Stimulated activated CD8-positive, alpha-beta memory T cell treated with anti-CD3 and anti-CD28 coated beads, Interleukin-4, amount 100 ng/mL, for 4 hours (primary cell): Measurements from ENCODE around the gene ABCC2.
"Not testable (repeated sequence)": the region's sequence is repeated elsewhere in the genome, so short reads cannot be mapped to it uniquely, and the experiment has no call there.

ENCODE experiments used
- DNase-seq, 2 donors: peaks; one replicate each; pipeline ENCODE4 v3.0.0-alpha.2; 2020; ENCODE audit warnings: low read depth in 2 of 2, low spot score in 1 of 2

ABCC2 gene

GRCh38 chr10:99851825-99852224 is 69.4 kb downstream of the ABCC2 start:
- no peak for DNase-seq

DNA sequence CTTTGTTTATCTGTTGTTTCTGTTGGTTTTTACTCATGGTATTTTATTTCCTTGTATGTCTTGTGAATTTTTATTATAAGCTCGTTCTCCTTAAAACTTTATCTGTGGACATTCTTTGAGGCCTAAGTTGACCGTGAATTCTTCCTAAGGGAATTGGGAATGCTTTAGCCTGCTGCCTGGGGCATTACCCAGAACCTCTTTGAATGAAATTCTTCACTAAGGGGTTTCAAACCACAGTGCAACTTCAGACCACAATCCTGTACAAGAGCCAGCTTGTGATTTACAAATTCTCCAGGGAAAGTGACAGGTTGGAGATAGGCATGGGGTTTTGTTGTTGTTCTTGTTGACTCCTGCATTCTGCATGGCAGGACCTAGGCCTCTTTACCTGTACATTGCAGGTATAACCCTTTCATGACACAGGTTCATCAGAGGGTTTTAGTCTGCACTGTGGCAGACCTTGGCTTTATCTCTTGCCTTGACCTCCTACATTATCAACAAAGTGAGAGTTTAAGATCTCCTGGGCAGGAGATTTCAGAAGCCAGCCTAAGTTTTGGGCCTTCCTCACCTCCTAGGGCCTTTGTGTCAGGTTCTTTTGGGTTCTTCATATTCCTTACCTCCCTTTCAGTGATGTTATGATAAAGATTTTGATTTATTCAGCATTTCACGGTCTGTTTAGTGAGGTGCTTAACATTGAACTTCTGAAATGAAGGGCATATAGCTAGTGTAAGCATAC is 70.2 kb downstream of the ABCC2 start:
- DNase-seq: no peak

DNA sequence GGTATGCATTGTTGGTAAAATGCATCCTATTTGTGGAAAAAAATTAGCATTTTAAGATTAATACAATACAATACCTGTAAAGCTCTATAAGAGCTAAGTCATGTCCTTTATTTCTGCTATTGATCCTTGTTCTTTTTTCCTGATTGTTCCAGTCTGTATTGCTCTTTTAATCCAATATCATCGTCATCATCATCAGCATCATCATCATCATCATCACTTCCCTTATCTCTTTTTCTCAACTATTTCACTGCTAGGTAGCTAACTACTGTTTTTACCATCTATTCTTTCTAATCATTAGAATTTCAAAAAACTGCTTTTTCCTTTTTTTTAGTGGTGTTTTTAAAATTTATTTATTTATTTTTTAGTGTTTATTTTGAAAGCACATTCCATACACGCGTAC is 71.2 kb downstream of the ABCC2 start:
- no peak for DNase-seq

DNA sequence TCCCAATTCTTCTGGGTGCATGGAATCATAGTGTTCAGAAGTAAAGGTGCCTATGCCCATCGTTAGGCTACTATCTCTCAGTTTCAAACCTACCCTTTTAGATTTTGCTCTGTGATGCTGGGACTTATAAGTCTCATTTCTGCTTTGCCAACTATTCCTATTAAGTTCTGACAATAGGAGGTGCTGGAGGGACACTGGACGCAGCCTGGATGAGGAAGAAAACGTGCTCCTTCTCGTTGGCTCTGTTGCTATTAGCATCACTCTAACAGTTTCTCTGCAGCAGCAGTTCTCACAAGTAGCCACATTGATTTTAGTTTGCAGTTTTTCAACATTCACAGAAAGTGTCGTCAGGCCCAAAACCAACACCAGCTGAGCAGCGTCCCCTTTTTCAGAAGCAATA is 72.4 kb downstream of the ABCC2 start:
- DNase-seq: no peak

DNA sequence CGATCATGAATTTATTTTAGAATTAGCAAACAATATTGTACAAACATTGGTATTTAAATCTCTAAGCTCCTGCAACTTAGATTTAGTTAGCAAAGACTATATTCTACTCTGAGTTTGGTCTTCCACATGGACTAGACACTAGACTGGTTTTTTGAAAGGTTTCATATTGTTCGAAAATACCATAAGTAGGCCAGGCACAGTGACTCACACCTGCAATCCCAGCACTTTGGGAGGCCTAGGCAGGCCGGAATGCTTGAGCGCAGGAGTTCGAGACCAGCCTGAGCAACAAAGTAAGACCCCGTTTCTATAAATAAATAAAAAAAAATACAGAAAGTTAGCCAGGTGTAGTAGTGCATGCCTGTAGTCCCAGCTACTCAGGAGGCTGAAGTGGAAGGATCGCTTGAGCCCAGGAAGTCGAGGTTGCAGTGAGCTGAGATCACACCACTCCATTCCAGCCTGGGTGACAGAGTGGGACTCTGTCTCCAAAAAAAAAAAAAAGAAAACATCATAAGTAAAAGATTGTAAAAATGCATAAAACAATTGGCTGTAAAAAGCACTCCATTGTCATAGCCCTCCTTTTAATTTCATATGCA is 73.1 kb downstream of the ABCC2 start:
- no peak for DNase-seq

- no peak for DNase-seq
These were observed 76.4 kb downstream of the ABCC2 start for GRCh38 chr10:99858849-99859248.

GRCh38 chr10:99859585-99859984 is 77.1 kb downstream of the ABCC2 start:
- DNase-seq: no peak

GRCh38 chr10:99860466-99860865 is 78.0 kb downstream of the ABCC2 start:
- no peak for DNase-seq

DNA sequence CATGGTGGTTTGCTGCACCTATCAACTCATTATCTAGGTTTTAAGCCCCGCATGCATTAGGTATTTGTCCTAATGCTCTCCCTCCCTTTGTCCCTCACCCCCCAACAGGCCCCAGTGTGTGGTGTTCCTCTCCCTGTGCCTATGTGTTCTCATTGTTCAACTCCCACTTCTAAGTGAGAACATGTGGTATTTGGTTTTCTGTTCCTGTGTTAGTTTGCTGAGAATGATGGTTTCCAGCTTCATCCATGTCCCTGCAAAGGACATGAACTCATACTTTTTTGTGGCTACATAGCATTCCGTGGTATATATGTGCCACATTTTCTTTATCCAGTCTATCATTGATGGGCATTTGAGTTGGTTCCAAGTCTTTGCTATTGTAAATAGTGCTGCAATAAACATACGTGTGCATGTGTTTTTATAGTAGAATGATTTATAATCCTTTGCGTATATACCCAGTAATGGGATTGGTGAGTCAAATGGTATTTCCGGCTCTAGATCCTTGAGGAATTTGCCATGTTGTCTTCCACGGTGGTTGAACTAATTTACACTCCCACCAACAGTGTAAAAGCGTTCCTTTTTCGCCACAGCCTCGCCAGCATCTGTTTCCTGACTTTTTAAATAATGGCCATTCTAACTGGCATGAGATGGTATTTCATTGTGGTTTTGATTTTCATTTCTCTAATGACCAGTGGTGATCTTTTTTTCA is 81.2 kb downstream of the ABCC2 start:
- not testable (repeated sequence) for DNase-seq

DNA sequence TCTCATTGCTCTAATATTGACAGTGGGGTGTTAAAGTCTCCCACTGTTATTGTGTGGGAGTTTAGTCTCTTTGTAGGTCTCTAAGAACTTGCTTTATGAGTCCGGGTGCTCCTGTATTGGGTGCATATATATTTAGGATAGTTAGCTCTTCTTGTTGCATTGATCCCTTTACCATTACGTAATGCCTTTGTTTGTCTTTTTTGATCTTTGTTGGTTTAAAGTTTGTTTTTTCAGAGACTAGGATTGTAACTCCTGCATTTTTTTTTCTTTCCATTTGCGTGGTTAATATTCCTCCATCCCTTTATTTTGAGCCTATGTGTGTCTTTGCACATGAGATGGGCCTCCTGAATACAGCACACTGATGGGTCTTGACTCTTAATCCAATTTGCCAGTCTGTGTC is 84.8 kb downstream of the ABCC2 start:
- not testable (repeated sequence) for DNase-seq

- no peak for DNase-seq
These were observed 87.2 kb downstream of the ABCC2 start for GRCh38 chr10:99869581-99870122.

GRCh38 chr10:99870123-99870730 is 87.8 kb downstream of the ABCC2 start:
- DNase-seq: no peak

DNA sequence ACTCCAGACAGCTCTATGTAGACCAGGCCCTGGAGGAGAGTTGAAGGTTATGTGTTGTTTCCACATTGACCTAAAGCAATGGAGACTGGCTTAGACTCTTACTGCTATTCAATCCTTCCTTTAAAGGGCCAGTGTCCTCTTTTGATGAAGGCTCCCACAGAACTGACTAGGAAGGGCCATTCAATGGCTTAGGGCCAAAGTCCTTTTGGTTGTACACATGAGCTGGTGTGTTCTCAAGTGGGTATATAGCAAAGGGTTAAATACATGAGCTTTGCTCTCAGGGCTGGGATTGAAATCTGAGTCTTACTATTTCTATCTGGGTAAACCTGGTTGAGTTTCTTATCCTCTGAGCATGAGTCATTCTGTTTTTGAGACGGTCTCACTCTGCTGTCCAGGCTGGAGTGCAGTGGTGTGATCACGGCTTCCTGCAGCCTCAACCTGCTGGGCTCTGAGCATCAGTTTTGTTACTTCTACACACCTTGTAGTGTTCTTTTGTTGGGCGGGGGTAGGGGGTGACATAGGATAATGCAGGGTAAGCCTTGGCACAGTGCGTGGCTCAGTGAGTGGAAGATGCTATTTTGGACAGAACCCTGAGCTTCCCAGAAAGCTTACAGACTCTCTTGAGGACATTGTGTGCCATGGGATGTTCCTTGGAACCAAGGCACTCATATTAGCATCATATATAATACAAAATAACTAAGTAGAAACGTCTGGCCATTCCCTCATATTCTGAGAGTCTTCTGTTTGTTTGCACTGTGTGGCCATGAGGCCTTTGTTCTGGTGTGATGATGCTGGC is 90.1 kb downstream of the ABCC2 start:
- no peak for DNase-seq

- no peak for DNase-seq
These were observed 91.4 kb downstream of the ABCC2 start for GRCh38 chr10:99873846-99874245.

DNA sequence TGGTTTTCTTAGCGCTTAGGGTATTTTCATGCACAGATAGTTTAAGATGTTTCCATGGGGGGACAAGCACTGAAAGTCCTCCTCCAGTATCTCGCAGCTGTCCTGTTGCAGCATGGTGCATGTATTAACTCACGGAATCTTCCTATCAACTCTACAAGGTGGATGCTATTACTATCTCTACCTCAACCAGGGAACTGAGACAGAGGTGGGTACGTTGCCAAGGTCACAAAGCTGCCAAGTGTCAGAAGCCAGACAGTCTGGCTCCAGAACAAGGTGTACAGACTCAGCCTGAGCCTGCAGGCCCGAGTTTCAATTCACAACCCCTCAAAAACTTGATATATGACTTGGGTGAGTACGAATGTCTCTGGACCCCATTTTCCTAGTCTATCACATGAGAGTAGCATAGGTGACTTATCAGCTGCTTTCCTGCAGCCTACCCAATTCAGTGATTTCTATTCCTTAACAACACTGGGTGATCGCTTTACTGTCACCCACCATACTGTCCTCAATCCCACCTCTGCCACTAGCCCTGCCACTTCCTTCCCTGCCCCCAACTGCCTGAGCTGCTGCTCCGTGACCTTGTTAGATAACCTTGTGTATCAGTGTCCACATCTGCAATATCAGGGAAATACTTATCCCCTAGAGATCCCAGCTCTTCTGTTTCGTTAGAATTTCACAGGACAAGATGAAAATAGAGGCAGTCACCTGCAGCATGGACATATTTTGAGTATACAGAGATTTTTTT is 92.1 kb downstream of the ABCC2 start:
- DNase-seq: no peak

DNA sequence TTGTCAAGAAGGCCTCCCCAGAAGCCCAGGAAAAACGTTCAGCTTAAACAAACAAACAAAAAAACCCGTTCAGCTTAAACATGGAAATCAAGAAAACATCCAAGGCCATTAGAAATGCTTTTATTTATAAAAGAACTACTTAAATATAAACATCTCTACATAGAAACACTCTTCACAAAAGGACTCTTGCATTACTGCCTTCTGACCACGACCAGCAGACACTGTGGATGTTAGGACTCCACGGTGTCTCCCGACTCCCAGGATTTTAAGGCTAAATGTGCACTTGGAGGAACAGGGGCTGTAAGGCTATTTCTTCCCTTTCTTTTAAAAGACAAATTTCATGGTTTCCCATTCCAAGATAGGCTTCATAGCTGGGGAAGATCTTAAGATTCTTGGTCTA is 93.0 kb downstream of the ABCC2 start:
- no peak for DNase-seq

DNA sequence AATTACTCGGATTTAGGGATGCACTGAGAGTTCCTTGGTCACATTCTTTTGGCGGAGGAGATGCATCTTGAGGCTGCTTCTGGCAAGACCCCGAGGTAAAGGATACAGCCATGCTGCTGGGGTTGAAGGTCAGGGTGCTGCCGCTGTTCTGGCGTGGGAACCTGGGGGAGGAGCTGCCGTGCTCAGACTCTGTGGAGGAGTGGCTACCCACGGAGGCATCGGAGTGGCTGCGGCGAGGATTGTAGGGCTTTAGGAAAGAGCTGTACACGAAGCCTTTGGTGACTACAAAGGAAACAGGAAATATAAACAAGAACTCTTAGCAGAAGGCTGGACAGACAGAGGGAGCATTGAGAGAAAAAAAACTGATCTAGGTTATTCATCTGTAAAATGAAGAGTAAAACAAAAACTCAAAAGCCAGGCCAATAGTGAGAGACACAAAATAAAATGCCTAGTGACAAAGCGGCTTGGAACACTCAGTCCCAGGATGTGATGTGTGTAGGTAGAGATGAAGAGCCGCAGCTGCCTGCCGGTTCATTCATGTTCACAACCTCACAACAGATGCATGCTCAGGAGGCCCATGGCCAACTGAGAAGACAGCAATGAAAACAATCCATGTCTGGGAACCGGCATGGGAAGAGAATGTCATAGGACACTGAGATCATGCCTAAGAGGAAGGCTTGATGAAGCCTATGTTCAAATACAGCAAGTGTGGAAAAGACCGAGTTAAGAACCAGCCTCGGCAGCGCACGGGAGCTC is 97.8 kb downstream of the ABCC2 start:
- DNase-seq: no peak

DNA sequence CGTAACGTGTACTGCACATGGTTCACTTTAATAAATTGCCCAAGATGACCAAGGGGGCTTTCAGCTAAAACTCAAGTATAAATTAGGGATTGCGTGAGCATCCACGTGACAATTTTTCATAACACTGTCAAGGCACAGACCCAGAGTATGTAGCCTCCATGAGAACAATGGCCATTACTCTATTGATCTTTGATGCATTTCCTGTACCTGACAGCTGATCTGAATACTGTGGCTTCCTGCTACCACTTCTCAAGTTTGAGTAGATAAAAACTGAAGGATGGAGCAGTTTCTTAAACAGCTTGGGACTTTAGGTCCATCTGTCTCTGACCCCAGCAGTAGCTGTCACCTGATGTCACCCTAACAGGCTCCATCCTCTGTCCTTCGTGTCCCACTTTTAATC is 98.9 kb downstream of the ABCC2 start:
- no peak for DNase-seq

- no peak for DNase-seq
These were observed 101.1 kb downstream of the ABCC2 start for GRCh38 chr10:99883523-99883922.

- DNase-seq: no peak
These were observed 106.2 kb downstream of the ABCC2 start for GRCh38 chr10:99888622-99889021.
